ENCODE measurements around the gene LAMA2. TPM values are rescaled to one million over a fixed set of nuclear protein-coding genes. Genes with fewer than 3 reads are reported as not detected.

LAMA2 gene
- total RNA-seq, 4 donors from 2014 or later = 15.1 to 27.3 (median 25.0) TPM

- TF ChIP-seq CTCF (IDR thresholded peaks at IDR 0.05) (no peak), EP300 (IDR thresholded peaks at IDR 0.05) (no peak), POLR2A (IDR thresholded peaks at IDR 0.05) (no peak), POLR2AphosphoS5 (IDR thresholded peaks at IDR 0.05) (no peak)
- Histone ChIP-seq H3K9me3 (no peaks in the 10 kb centered on the region), H3K4me1 (no peaks in the 10 kb centered on the region), H3K27me3 (no peaks in the 10 kb centered on the region), H3K27ac (no peak overlapping the region), H3K4me3 (no peak overlapping the region), H3K36me3 (no peaks in the 10 kb centered on the region)
- DNase-seq (ENCODE audit: low spot score in 2 of 2) = no peak
- 51% methylated on average over 3 of the region's 3 CpGs for WGBS
Measured at GRCh38 chr6:129015721-129016120, 132.8 kb downstream of the LAMA2 start.

- DNase-seq (ENCODE audit: low spot score in 2 of 2) = no peak
- Histone ChIP-seq H3K4me1 (no peaks in the 10 kb centered on the region), H3K27me3 (no peaks in the 10 kb centered on the region), H3K27ac (no peak overlapping the region), H3K4me3 (no peak overlapping the region), H3K9me3 (no peaks in the 10 kb centered on the region), H3K36me3 (no peaks in the 10 kb centered on the region)
- TF ChIP-seq CTCF (IDR thresholded peaks at IDR 0.05) = no peak
- TF ChIP-seq EP300 (IDR thresholded peaks at IDR 0.05) = no peak
- TF ChIP-seq POLR2AphosphoS5 (IDR thresholded peaks at IDR 0.05) = no peak
- no peak for TF ChIP-seq POLR2A (IDR thresholded peaks at IDR 0.05)
- WGBS = 78% methylated on average over 3 of the region's 3 CpGs
Measured at GRCh38 chr6:129016844-129017243, 133.9 kb downstream of the LAMA2 start.

- no peaks in the 10 kb centered on the region for H3K36me3 ChIP-seq
Measured at GRCh38 chr6:129022011-129022553, 139.1 kb downstream of the LAMA2 start.

GRCh38 chr6:129026601-129027000 is 143.7 kb downstream of the LAMA2 start:
- TF ChIP-seq CTCF (IDR thresholded peaks at IDR 0.05) (no peak), EP300 (IDR thresholded peaks at IDR 0.05) (no peak), POLR2A (IDR thresholded peaks at IDR 0.05) (no peak), POLR2AphosphoS5 (IDR thresholded peaks at IDR 0.05) (no peak)
- Histone ChIP-seq H3K9me3 (no peaks in the 10 kb centered on the region), H3K36me3 (no peaks in the 10 kb centered on the region), H3K27ac (no peak overlapping the region), H3K27me3 (no peaks in the 10 kb centered on the region), H3K4me1 (no peaks in the 10 kb centered on the region), H3K4me3 (no peak overlapping the region)
- WGBS = 71% methylated on average over 1 of the region's 1 CpG
- DNase-seq (ENCODE audit: low spot score in 2 of 2) = no peak

More at GRCh38 chr6:129022011-129022553, 139.1 kb downstream of the LAMA2 start:
- Histone ChIP-seq H3K27me3 (no peaks in the 10 kb centered on the region), H3K4me3 (no peak overlapping the region), H3K9me3 (no peaks in the 10 kb centered on the region), H3K4me1 (no peaks in the 10 kb centered on the region), H3K27ac (no peak overlapping the region)
- no peak for TF ChIP-seq EP300 (IDR thresholded peaks at IDR 0.05)
- no peak for TF ChIP-seq CTCF (IDR thresholded peaks at IDR 0.05)
- TF ChIP-seq POLR2A (IDR thresholded peaks at IDR 0.05) = no peak
- no peak for TF ChIP-seq POLR2AphosphoS5 (IDR thresholded peaks at IDR 0.05)
- WGBS = 81% methylated on average over 6 of the region's 6 CpGs
- no peak for DNase-seq (ENCODE audit: low spot score in 2 of 2)

- DNase-seq (ENCODE audit: low spot score in 2 of 2) = no peak
- TF ChIP-seq POLR2A (IDR thresholded peaks at IDR 0.05) = no peak
- no peak overlapping the region for H3K27ac ChIP-seq
- no peaks in the 10 kb centered on the region for H3K9me3 ChIP-seq
- H3K4me1 ChIP-seq = no peaks in the 10 kb centered on the region
- no peak overlapping the region for H3K4me3 ChIP-seq
- H3K36me3 ChIP-seq = no peaks in the 10 kb centered on the region
- no peaks in the 10 kb centered on the region for H3K27me3 ChIP-seq
- 76% methylated on average over 2 of the region's 2 CpGs for WGBS
Measured at GRCh38 chr6:129029778-129030177, 146.8 kb downstream of the LAMA2 start.

GRCh38 chr6:129030215-129030614 is 147.3 kb downstream of the LAMA2 start:
- Histone ChIP-seq H3K4me3 (no peak overlapping the region), H3K36me3 (no peaks in the 10 kb centered on the region), H3K9me3 (no peaks in the 10 kb centered on the region), H3K27ac (no peak overlapping the region), H3K27me3 (no peaks in the 10 kb centered on the region), H3K4me1 (no peaks in the 10 kb centered on the region)
- no peak for DNase-seq (ENCODE audit: low spot score in 2 of 2)
- TF ChIP-seq CTCF (IDR thresholded peaks at IDR 0.05) (no peak), POLR2AphosphoS5 (IDR thresholded peaks at IDR 0.05) (no peak), POLR2A (IDR thresholded peaks at IDR 0.05) (no peak), EP300 (IDR thresholded peaks at IDR 0.05) (no peak)
- WGBS = 97% methylated on average over 1 of the region's 1 CpG

All from suprapubic skin (tissue), 4 donors.